Measurements from ENCODE around the gene SSR2. TPM values are rescaled to one million over a fixed set of nuclear protein-coding genes. Genes with fewer than 3 reads are reported as not detected.
A peak's percentile ranks its signal among the peaks of the same experiment; 100 is the strongest.

SSR2 gene
- total RNA-seq, 4 donors from 2014 or later: 51.2 to 275 (median 168) TPM

GRCh38 chr1:156065871-156066270 is 45.1 kb upstream of the SSR2 start:
- no peak overlapping the region for H3K4me3 ChIP-seq
- no peaks in the 10 kb centered on the region for H3K9me3 ChIP-seq
- in situ Hi-C loops (cut with MboI; ENCODE audit: low pct_ligation_motif_present in 1 of 4, low pct_unique_long_range_greater_than_20kb in 1 of 4, low sequenced_read_pairs in 3 of 4) (no loop called here), intact Hi-C loops (cut with DNase I; ENCODE audit: low total_unique reads) (no loop called here)
- no peaks in the 10 kb centered on the region for H3K27me3 ChIP-seq
- TF ChIP-seq CTCF (IDR thresholded peaks at IDR 0.05) (no peak), POLR2AphosphoS5 (IDR thresholded peaks at IDR 0.05) (no peak), EP300 (IDR thresholded peaks at IDR 0.05; ENCODE audit: low read depth) (no peak), POLR2A (IDR thresholded peaks at IDR 0.05) (no peak)
- DNase-seq: no peak
- H3K4me1 ChIP-seq: peaks cover 0 to 11% (median 0%) of the 10 kb centered on the region in 4 donors
- 84 to 91% methylated on average over 4 to 16 of the region's 16 CpGs for WGBS, 2 donors (ENCODE audit: low coverage in 1 of 2)
- H3K36me3 ChIP-seq: peaks cover 0 to 8% (median 0%) of the 10 kb centered on the region in 4 donors
- no peak overlapping the region for H3K27ac ChIP-seq

GRCh38 chr1:156065212-156065611 is 44.5 kb upstream of the SSR2 start:
- DNase-seq: no peak
- H3K4me3 ChIP-seq: no peak overlapping the region
- intact Hi-C loops (cut with DNase I; ENCODE audit: low total_unique reads): no loop called here
- in situ Hi-C loops (cut with MboI; ENCODE audit: low pct_ligation_motif_present in 1 of 4, low pct_unique_long_range_greater_than_20kb in 1 of 4, low sequenced_read_pairs in 3 of 4): no loop called here
- H3K36me3 ChIP-seq: peaks cover 0 to 8% (median 0%) of the 10 kb centered on the region in 4 donors
- WGBS, 2 donors (ENCODE audit: low coverage in 1 of 2): 79 to 100% methylated on average over 1 to 3 of the region's 3 CpGs
- H3K27ac ChIP-seq: no peak overlapping the region
- H3K9me3 ChIP-seq: no peaks in the 10 kb centered on the region
- H3K4me1 ChIP-seq: peaks cover 0 to 11% (median 0%) of the 10 kb centered on the region in 4 donors
- TF ChIP-seq POLR2AphosphoS5 (IDR thresholded peaks at IDR 0.05) (no peak), EP300 (IDR thresholded peaks at IDR 0.05; ENCODE audit: low read depth) (no peak), POLR2A (IDR thresholded peaks at IDR 0.05) (no peak), CTCF (IDR thresholded peaks at IDR 0.05) (no peak)
- no peaks in the 10 kb centered on the region for H3K27me3 ChIP-seq

GRCh38 chr1:156064615-156065014 is 43.9 kb upstream of the SSR2 start:
- peaks cover 0 to 11% (median 0%) of the 10 kb centered on the region in 4 donors for H3K4me1 ChIP-seq
- intact Hi-C loops (cut with DNase I; ENCODE audit: low total_unique reads): no loop called here
- peaks cover 0 to 3% (median 0%) of the 10 kb centered on the region in 4 donors for H3K36me3 ChIP-seq
- H3K9me3 ChIP-seq: no peaks in the 10 kb centered on the region
- TF ChIP-seq POLR2AphosphoS5 (IDR thresholded peaks at IDR 0.05) (no peak), POLR2A (IDR thresholded peaks at IDR 0.05) (no peak), EP300 (IDR thresholded peaks at IDR 0.05; ENCODE audit: low read depth) (no peak), CTCF (IDR thresholded peaks at IDR 0.05) (no peak)
- H3K27me3 ChIP-seq: no peaks in the 10 kb centered on the region
- in situ Hi-C loops (cut with MboI; ENCODE audit: low pct_ligation_motif_present in 1 of 4, low pct_unique_long_range_greater_than_20kb in 1 of 4, low sequenced_read_pairs in 3 of 4): no loop called here
- no peak for DNase-seq
- no peak overlapping the region for H3K27ac ChIP-seq
- WGBS, 2 donors (ENCODE audit: low coverage in 1 of 2): 97% methylated on average over 2 of the region's 2 CpGs; no CpG with 5 or more reads in 1 of the 2 donors
- no peak overlapping the region for H3K4me3 ChIP-seq

GRCh38 chr1:156063997-156064285 is 43.2 kb upstream of the SSR2 start:
- H3K27ac ChIP-seq: peak overlapping the region in 1 of 4 donors; percentile 87
- no peak for DNase-seq
- no peaks in the 10 kb centered on the region for H3K9me3 ChIP-seq
- no peak overlapping the region for H3K4me3 ChIP-seq
- in situ Hi-C loops (cut with MboI; ENCODE audit: low pct_ligation_motif_present in 1 of 4, low pct_unique_long_range_greater_than_20kb in 1 of 4, low sequenced_read_pairs in 3 of 4): no loop called here
- H3K4me1 ChIP-seq: peaks cover 0 to 11% (median 0%) of the 10 kb centered on the region in 4 donors
- intact Hi-C loops (cut with DNase I; ENCODE audit: low total_unique reads): no loop called here
- WGBS, 2 donors (ENCODE audit: low coverage in 1 of 2): 59% methylated on average over 2 of the region's 2 CpGs; no CpG with 5 or more reads in 1 of the 2 donors
- TF ChIP-seq POLR2A (IDR thresholded peaks at IDR 0.05) (no peak), EP300 (IDR thresholded peaks at IDR 0.05; ENCODE audit: low read depth) (no peak), POLR2AphosphoS5 (IDR thresholded peaks at IDR 0.05) (no peak), CTCF (IDR thresholded peaks at IDR 0.05) (no peak)
- no peaks in the 10 kb centered on the region for H3K27me3 ChIP-seq
- H3K36me3 ChIP-seq: no peaks in the 10 kb centered on the region

Data from transverse colon (tissue), 4 donors.